Lower leg skin (tissue), 4 donors: ENCODE data around the gene ESYT3. TPM values are rescaled to one million over a fixed set of nuclear protein-coding genes. Genes with fewer than 3 reads are reported as not detected.

ENCODE experiments used
- DNase-seq, 2 donors: peaks; one replicate each; pipeline ENCODE4 v3.0.0-alpha.2; 2019; ENCODE audit warnings: low spot score in 2 of 2
- H3K4me3 ChIP-seq: fragments of 200-600 bp; sonication (generic); 2 replicates; pipeline ENCODE4 v1.5.1; 2017; ENCODE audit warnings: mild to moderate bottlenecking, low read depth; ENCODE audit not compliant: poor library complexity, severe bottlenecking
- POLR2A ChIP-seq, 2 donors: fragments of 450-650 bp; IDR thresholded peaks; one replicate each; pipeline ENCODE4 v1.6.1; 2016 to 2017; ENCODE audit warnings: antibody characterized with exemption in 2 of 2, mild to moderate bottlenecking in 1 of 2, moderate library complexity in 1 of 2
- WGBS, 2 donors: methylation state at CpG; one replicate each; pipeline ENCODE4 v1.1.5; 2018; 5-methylcytosine and 5-hydroxymethylcytosine counted together
- intact Hi-C: fragments of 100-400 bp; cut with DNase I; formaldehyde crosslinking; loops from one replicate; pipeline ENCODE4 v1.15.0; 2023; ENCODE audit warnings: low total_unique reads
- total RNA-seq, 4 donors: library from RNA; depleted of rRNA; stranded (reverse); fragments of >200 nt; gene quantifications; one replicate each; pipeline ENCODE4 v1.1.0, GENCODE V29; 2016
- TF ChIP-seq, protein P1 (sequence below), 3 donors: fragments of 450-650 bp; IDR thresholded peaks; one replicate each; pipeline ENCODE4 v1.5.1; 2016; ENCODE audit warnings: antibody characterized with exemption in 3 of 3, mild to moderate bottlenecking in 3 of 3, moderate library complexity in 2 of 3

ESYT3 gene
- total RNA-seq, 4 donors from 2014 or later: 44.5 to 59.5 (median 47.1) TPM

DNA sequence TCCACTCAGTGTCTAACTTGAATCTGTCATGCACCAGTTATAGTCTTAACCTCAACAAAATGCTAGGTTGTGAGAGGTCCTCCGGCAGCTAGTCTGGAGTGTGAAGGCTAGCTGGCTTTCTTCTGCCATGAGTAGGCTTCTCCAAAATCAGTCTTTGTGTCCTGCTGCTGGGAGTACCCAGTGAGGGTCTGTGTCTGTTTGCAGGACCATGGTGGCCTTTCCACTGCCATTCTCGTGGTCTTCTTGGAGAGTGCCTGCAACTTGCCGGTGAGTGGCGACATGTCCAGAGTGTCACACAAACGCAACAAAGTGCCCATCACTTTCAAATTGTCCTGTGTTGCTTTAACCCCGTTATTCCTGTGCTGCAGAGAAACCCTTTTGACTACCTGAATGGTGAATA, 34.0 kb downstream of the ESYT3 start:
- intact Hi-C loops: no loop called here
- DNase-seq: no peak
- WGBS, 2 donors: 68 to 82% methylated on average over 6 of the region's 6 CpGs
- no peak overlapping the region for H3K4me3 ChIP-seq
- TF ChIP-seq, protein P1, sequence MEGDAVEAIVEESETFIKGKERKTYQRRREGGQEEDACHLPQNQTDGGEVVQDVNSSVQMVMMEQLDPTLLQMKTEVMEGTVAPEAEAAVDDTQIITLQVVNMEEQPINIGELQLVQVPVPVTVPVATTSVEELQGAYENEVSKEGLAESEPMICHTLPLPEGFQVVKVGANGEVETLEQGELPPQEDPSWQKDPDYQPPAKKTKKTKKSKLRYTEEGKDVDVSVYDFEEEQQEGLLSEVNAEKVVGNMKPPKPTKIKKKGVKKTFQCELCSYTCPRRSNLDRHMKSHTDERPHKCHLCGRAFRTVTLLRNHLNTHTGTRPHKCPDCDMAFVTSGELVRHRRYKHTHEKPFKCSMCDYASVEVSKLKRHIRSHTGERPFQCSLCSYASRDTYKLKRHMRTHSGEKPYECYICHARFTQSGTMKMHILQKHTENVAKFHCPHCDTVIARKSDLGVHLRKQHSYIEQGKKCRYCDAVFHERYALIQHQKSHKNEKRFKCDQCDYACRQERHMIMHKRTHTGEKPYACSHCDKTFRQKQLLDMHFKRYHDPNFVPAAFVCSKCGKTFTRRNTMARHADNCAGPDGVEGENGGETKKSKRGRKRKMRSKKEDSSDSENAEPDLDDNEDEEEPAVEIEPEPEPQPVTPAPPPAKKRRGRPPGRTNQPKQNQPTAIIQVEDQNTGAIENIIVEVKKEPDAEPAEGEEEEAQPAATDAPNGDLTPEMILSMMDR (IDR thresholded peaks at IDR 0.05): no peak
- TF ChIP-seq POLR2A (IDR thresholded peaks at IDR 0.05): no peak

DNA sequence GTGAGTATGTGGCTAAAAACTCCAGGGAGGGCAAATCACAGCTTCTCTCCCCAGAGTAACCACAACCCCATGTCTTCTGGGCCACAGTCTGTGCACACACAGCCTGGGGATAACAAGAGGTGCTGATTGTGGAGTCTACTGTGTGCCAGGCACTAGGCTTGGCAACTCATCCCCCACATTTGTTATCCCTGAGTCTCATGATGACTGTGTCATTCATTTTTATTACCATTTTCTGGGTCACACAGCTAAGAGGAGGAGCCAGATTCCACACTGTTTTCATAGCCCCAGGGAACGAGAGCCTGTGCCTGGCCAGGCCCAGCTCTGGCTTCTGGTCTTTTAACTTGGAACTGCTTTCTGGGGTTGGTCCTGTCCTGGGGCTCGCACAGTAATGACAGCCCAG, 34.5 kb downstream of the ESYT3 start:
- 23 to 26% methylated on average over 2 of the region's 2 CpGs for WGBS, 2 donors
- no peak overlapping the region for H3K4me3 ChIP-seq
- no peak for DNase-seq
- TF ChIP-seq, protein P1 (IDR thresholded peaks at IDR 0.05): no peak
- no peak for TF ChIP-seq POLR2A (IDR thresholded peaks at IDR 0.05)
- intact Hi-C loops: no loop called here

DNA sequence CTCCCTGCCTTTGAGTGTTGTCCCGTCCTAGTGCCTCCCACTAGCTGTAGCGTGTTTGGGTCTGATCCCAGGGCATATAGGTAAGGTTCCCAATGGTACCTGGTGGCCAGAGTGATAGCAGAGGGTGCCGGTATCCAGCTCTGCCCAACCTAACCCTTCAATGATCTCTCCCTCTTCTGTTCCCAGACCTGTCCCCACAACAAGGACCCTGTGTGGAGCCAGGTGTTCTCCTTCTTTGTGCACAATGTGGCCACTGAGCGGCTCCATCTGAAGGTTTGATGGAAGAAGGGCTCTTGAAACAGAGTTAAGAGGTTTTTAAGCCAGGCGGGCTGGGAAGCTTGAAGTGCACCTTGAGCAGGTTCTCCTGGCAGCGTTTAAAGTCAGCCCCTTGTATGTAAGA, 35.5 kb downstream of the ESYT3 start:
- H3K4me3 ChIP-seq: no peak overlapping the region
- TF ChIP-seq, protein P1 (IDR thresholded peaks at IDR 0.05): no peak
- no peak for TF ChIP-seq POLR2A (IDR thresholded peaks at IDR 0.05)
- DNase-seq: no peak
- WGBS, 2 donors: 90 to 93% methylated on average over 6 of the region's 6 CpGs
- intact Hi-C loops: no loop called here

DNA sequence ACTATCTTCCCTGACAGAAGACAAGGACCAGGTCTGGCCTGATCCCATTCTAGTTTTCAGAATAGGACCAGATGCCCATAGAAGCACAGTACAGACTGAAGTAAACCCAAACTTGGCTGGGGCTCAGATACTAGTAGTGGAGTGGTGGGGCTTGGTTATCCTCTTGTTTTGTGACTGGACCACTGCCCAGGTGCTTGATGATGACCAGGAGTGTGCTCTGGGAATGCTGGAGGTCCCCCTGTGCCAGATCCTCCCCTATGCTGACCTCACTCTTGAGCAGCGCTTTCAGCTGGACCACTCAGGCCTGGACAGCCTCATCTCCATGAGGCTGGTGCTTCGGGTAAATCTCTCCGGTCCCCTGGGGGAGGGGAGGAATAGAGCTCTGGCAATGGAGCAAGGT, 36.3 kb downstream of the ESYT3 start:
- no peak overlapping the region for H3K4me3 ChIP-seq
- TF ChIP-seq POLR2A (IDR thresholded peaks at IDR 0.05): no peak
- TF ChIP-seq, protein P1 (IDR thresholded peaks at IDR 0.05): no peak
- no peak for DNase-seq
- WGBS, 2 donors: 85 to 87% methylated on average over 3 of the region's 3 CpGs
- intact Hi-C loops: no loop called here

DNA sequence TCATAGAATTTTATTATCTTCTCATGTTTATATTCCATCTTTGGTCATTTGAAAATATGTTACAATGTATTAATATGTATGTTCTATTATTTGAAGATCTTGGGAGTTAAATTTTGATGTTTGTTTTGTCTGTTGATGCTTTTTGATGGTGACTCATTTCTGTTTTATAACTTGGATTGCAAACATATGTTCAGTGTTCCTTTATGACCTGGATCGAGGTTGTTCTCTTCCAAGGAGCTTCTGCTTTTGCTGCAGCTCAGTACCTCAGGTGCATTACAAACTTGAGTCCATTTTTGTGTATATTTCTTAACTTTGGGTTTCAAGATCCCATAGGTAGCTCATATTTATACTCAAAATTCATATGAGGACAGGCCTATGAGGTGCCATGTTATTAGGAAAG, 37.1 kb downstream of the ESYT3 start:
- no peak for DNase-seq
- intact Hi-C loops: no loop called here
- TF ChIP-seq, protein P1 (IDR thresholded peaks at IDR 0.05): no peak
- TF ChIP-seq POLR2A (IDR thresholded peaks at IDR 0.05): no peak
- 33 to 47% methylated on average over 1 of the region's 1 CpG for WGBS, 2 donors
- no peak overlapping the region for H3K4me3 ChIP-seq

DNA sequence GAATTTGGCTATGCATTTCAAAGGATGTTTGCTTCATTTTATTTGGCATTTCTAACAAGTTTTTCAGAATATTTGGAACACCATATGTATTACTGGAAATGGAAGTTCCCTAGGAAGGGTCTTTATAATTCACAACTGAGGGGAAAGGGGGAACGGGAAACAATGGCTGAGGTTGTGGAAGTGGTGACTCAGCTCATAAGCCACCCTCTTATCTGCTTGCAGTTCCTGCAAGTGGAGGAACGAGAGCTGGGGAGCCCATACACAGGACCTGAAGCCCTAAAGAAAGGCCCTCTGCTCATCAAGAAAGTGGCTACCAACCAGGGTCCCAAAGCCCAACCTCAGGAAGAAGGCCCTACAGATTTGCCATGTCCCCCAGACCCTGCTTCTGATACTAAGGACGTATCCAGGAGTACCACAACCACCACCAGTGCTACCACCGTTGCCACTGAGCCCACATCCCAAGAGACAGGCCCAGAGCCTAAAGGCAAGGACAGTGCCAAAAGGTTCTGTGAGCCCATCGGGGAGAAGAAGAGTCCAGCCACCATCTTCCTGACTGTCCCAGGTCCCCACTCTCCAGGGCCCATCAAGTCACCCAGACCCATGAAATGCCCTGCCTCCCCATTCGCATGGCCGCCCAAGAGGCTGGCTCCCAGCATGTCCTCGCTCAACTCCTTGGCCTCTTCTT, 37.9 kb downstream of the ESYT3 start:
- WGBS, 2 donors: 92 to 94% methylated on average over 8 of the region's 8 CpGs
- no peak for DNase-seq
- intact Hi-C loops: no loop called here
- H3K4me3 ChIP-seq: no peak overlapping the region
- TF ChIP-seq, protein P1 (IDR thresholded peaks at IDR 0.05): no peak
- TF ChIP-seq POLR2A (IDR thresholded peaks at IDR 0.05): no peak
